Activated CD8-positive, alpha-beta memory T cell treated with anti-CD3 and anti-CD28 coated beads, Interleukin-2, amount 50 U/mL, for 24 hours (primary cell): ENCODE data around the gene MAGEC2.

Experiments
- DNase-seq: peaks from one replicate; pipeline ENCODE4 v3.0.0-alpha.2; 2020; ENCODE audit errors: extremely low read depth

Gene MAGEC2

GRCh38 chrX:142204522-142205433, at the start of gene MAGEC2:
TSS of gene MAGEC2 (minus strand) at chrX:142205290. CDS start at chrX:142203987, 1,303 bp downstream.
- DNase-seq, result no peak

DNA sequence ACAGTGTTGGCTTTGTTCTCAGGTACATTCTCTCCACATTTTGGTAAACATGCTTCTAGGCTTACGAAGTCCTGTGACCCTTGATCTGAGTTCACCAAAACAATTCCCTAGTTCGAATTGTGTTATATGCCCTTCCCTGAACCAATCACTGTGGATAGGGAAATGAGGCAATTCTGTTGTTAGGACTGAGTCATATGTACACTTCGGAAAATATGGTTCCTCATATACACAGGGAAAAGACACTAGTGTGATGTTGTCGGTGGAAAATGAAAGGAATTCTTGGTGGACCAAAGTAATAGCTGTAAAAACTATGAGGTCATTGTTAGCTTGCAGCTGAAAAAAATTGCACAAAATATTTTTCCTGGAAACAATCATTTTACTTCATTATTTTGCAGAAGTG, 46.6 kb upstream of the MAGEC2 start:
- DNase-seq, result no peak

GRCh38 chrX:142251202-142251601, 46.1 kb upstream of the MAGEC2 start:
- DNase-seq, result no peak

GRCh38 chrX:142250502-142250901, 45.4 kb upstream of the MAGEC2 start:
- DNase-seq, result no peak

GRCh38 chrX:142249721-142250120, 44.6 kb upstream of the MAGEC2 start:
- no peak for DNase-seq

GRCh38 chrX:142244568-142244967, 39.5 kb upstream of the MAGEC2 start:
- DNase-seq, result no peak

DNA sequence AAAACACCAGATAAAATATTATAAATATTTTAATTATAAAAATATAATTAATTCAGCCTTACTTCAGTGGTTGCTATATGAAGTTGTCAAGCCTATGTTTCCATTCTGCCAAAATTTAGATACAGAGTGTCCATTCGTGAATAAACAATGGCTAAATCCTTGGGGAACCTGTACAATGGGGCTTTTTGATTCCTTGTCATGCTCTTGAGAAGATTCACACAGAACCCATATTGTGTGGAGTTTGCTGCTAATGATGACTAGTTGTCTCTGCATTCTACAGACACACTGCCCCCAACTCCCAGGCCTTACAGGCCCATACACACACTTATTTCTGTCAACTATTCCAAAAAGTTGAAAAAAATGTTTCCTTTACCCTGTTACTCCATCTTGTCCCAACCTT, 33.4 kb upstream of the MAGEC2 start:
- no peak for DNase-seq

DNA sequence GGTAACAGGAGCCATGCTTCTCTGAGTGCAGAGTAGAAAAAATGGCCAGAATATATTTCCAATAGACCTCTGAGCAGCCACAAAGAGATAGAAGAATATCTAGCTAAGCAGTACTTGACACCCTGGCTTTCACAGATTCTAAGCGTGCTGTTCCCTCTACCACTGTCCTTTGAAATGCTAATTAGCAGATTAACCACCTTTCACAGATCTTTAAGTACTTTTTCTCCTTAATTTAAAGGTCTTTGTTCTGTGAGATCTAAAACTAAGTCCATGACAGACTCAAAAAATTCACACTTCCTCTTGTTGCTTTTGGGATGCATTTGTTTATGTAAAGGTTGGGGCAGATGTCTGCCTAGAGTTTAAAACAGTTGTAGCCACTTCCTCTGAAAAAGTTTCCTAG, 28.3 kb upstream of the MAGEC2 start:
- DNase-seq, result no peak

- no peak for DNase-seq
Measured at GRCh38 chrX:142214081-142214480, 9.0 kb upstream of the MAGEC2 start.

DNA sequence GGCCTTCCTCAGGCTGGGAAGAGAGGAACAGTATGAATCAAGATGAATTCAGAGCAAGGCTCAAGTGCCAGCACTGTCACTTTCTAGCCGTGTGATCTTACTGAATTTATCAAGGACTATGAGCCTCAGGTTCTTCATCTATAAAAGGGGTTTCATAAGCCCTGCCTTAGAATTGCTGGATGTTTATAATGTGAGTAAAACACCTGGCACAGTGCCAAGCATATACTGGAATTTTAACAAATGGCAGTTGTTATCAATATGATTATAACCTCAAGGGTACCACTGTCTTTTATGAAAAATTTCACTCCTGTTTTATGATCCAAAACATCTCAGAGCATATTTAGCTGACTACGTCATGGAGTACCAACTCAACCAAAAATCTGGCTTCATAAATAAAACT, 4.0 kb downstream of the MAGEC2 start:
- no peak for DNase-seq

DNA sequence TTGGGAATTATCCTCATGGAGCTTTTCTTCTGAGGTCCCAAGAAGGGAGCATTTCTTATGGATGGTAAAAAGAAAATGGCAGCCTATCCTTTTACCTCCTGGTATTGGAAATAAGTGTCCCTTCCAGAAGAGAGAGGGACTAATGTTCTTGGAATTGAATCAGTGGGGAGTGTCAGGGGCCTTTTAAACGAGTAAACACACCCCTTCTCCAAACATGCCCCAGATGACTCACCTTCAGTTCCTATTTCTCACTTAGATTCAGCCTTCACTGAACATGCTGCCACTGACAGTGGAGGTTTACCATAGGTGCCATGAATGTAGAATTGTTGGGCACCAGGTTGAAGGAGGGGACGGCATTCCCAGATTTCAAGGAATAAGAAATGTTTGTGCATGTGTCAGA, 19.0 kb downstream of the MAGEC2 start:
- no peak for DNase-seq

DNA sequence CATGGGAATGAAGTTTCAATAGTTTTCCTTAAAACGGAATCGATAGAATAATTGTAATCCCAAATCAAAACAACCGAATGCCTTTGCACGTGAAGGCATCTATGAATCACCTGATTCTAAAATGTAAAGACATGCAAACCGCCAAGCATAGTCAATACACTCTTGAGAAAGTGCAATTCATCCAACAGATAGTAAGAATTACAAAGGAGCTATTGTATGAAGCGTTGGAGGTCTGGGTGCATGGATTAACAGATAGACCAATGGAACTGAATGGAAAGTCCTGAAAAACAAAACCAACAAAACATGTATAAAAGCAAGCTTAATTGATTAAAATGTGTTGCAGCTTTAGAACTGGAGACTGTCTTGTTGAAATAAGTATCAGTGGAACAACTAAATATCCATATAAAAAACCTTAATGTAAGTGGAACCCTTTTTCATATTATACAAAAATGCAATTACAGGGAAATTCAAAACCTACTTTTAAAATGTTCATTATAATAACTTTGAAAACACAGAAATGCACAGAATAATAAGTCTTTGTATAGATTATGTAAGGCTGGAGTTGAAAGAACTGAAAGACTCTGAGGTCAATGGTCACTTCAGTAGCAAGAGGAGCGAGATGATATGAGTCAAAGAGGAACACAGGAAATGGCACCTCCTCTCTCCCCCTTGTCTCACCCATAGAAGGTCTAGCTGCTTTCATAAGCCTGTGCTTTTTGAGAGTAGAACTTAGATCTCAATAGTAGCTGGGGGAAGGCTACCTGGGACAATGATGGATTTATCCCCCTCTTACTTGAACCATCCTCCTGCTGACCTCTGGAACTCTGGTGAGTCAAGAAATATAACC, 20.1 kb downstream of the MAGEC2 start:
- DNase-seq, result no peak

DNA sequence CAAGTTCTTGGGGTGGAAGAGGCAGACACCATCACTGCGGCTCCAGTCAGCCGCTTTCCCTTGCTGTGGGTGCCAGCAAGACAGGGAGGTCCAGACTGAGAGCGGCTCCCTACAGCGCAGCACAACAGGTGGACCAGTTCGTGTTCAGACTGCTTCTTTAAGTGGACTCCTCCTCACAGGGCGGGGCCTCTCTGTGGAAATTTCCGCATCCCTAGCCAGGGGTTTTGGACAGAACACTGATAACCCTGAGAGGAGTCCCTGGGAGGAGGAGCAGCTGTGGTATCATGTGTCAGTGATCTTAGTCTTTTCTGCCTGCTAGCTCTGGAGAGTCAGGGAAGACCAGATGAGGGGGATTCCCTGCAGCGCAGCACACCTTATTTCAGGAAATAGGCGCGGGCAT, 48.5 kb downstream of the MAGEC2 start:
- DNase-seq, result no peak
